Esophagus (tissue), 2 donors: ENCODE results near the gene TTLL3. TPM values are rescaled to one million over a fixed set of nuclear protein-coding genes. Genes with fewer than 3 reads are reported as not detected.

Experiments used
- H3K27ac ChIP-seq, 2 donors: one replicate each; pipeline ENCODE4 v1.5.1; 2013; ENCODE audit warnings: low read depth in 2 of 2, mild to moderate bottlenecking in 2 of 2, inconsistent platforms in 1 of 2, low read length in 1 of 2, moderate library complexity in 1 of 2
- H3K27me3 ChIP-seq, 2 donors: one replicate each; pipeline ENCODE4 v1.6.1; 2013; ENCODE audit warnings: low read length in 2 of 2, control low read depth in 1 of 2, mild to moderate bottlenecking in 1 of 2; ENCODE audit not compliant: insufficient read depth in 2 of 2, control insufficient read depth in 1 of 2
- H3K36me3 ChIP-seq, 2 donors: one replicate each; pipeline ENCODE4 v1.6.1; 2013; ENCODE audit warnings: low read length in 1 of 2; ENCODE audit not compliant: control insufficient read depth in 2 of 2, insufficient read depth in 2 of 2
- H3K4me1 ChIP-seq, 2 donors: one replicate each; pipeline ENCODE4 v1.6.1; 2013; ENCODE audit warnings: low read length in 1 of 2; ENCODE audit not compliant: control insufficient read depth in 2 of 2, insufficient read depth in 2 of 2
- H3K4me3 ChIP-seq, 2 donors: one replicate each; pipeline ENCODE4 v1.5.1; 2013; ENCODE audit warnings: low read length in 2 of 2, mild to moderate bottlenecking in 2 of 2, low read depth in 1 of 2, moderate library complexity in 1 of 2
- H3K9me3 ChIP-seq, 2 donors: one replicate each; pipeline ENCODE4 v1.6.1; 2013; ENCODE audit warnings: mild to moderate bottlenecking in 2 of 2, low read depth in 1 of 2, low read length in 1 of 2, moderate library complexity in 1 of 2; ENCODE audit not compliant: control insufficient read depth in 2 of 2, insufficient read depth in 1 of 2
- WGBS, 2 donors: extraction: QIAGEN DNeasy Blood & Tissue Kit; methylation state at CpG; one replicate each; pipeline ENCODE4 v1.1.7; 2013; 5-methylcytosine and 5-hydroxymethylcytosine counted together
- polyA plus RNA-seq, 2 donors: library from polyadenylated mRNA; stranded (reverse); fragments of 200-250 nt; gene quantifications; one replicate each; pipeline ENCODE4 v1.2.3, GENCODE V29; 2013
- donor health status: healthy with polysubstance abuse.
- donor health status: Bipolar disorder and iron deficiency.

TTLL3 gene
- polyA plus RNA-seq, 2 donors, result 14.5 to 31.2 TPM

DNA sequence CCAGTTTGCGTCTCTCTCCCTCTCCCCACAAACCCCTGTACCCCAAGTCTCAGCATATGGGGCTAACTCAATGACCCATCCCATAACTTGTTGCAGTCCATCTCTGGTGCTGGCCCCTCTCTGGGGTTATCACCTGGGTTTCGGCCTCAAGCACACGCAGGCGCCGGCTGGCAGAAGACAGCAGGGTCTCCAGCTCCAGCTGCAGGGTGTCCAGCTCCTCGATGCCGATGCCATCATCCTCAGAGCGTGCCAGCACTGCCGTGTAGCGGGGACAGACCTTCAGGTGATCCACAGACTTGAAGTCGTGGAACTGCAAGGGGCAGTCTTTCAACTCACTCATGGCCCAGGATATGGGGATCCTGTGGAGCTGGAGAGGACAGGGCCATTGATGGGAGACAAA lies 18.9 kb upstream of the TTLL3 start:
- no peak overlapping the region for H3K27ac ChIP-seq
- H3K36me3 ChIP-seq, result peaks cover 11 to 17% of the 10 kb centered on the region in 2 donors
- H3K9me3 ChIP-seq, result no peaks in the 10 kb centered on the region
- H3K4me3 ChIP-seq, result no peak overlapping the region
- WGBS, 2 donors, result 91 to 92% methylated on average over 11 of the region's 11 CpGs
- H3K4me1 ChIP-seq, result peaks cover 6 to 7% of the 10 kb centered on the region in 2 donors
- no peaks in the 10 kb centered on the region for H3K27me3 ChIP-seq

DNA sequence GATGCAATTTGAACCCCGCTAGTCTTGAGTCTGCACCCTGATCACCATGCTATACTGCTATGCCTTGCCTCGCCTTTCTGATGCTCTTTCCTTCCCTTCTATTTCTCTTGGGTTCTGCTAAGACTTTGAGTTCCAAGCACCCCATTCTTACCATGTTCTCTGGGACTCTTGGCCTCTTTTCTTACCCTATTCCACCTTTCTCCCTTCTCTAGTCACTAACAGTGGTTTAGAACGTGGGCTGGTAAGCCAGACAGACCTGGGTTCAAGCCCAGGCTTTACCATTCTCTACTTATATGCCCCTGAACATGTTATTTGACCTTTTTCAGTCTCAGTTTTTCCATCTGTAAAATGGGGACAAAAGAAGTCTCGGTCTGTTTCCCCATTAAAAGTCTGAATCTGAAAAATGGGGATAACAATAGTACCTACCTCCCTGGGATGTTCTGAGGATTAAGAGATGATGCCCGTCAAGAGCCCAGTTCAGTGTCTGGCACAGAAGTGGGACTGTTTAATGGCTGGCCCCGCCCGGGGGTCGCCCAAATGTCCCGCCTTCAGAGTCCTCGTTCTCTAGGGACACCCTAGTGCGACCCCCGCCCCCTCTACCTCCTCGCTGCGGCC lies 18.2 kb upstream of the TTLL3 start:
- WGBS, 2 donors, result 13 to 15% methylated on average over 14 of the region's 14 CpGs
- Histone ChIP-seq H3K9me3 (no peaks in the 10 kb centered on the region), H3K27me3 (no peaks in the 10 kb centered on the region), H3K27ac (peak overlapping the region; percentile 92 to 96), H3K36me3 (peaks cover 7 to 12% of the 10 kb centered on the region in 2 donors), H3K4me3 (peak overlapping the region; percentile 81 to 98), H3K4me1 (peaks cover 6 to 7% of the 10 kb centered on the region in 2 donors)

DNA sequence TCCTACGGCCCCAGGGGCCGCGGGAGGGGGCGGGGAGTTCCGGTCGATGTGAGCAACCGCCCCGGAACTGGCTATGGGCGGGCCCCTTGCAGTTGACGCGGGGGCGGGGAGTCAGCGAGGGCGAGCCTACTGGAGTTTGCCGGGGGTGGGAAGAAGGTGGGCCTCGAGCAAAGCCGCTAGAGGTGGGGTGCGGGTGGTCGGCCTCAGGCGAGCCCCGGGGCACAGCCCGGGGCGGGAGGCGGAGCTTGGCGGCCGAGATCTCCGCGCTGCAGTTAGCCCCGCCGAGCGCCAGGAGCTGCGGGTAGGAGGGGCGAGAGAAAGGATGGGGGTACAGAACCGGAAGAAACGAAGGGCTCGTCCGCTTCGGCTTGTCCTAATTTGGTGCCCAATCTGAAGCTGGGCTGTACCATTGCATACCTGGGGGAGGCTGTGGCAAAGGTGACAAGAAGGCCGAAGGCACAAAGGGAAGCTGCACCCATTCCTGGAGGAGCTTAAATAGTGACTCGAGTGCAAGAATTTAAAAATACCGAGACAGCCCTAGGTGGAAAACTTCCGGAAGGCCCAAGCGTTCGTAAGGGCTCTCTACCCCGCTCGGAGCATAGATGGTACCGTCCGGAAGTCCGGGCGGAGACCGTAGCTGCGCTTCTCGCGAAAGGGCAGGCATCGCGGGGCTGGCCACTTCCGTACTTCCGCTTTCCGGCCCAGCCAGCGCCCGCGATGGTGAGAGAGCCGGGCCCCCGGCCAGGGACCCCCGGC lies 17.5 kb upstream of the TTLL3 start, which contains the start of the genes ARPC4 and TADA3:
Gene ARPC4, plus strand, starts transcription at position 678 of the 756 bp plus-strand sequence. Its CDS starts 40 bp downstream, at position 718.
Gene TADA3, minus strand, starts transcription at position 69 of the 756 bp plus-strand sequence. CDS start 1,007 bp downstream, outside the sequence.
- Histone ChIP-seq H3K27me3 (no peaks in the 10 kb centered on the region), H3K36me3 (peaks cover 10 to 15% of the 10 kb centered on the region in 2 donors), H3K27ac (peak within 1 kb of the TSS; percentile 92 to 96), H3K4me3 (peak within 1 kb of the TSS; percentile 81 to 98), H3K9me3 (no peaks in the 10 kb centered on the region), H3K4me1 (peaks cover 6 to 7% of the 10 kb centered on the region in 2 donors)
- 0 to 1% methylated on average over 61 to 65 of the region's 65 CpGs for WGBS, 2 donors

- peak overlapping the region; percentile 81 to 98 for H3K4me3 ChIP-seq
- WGBS, 2 donors, result 2 to 4% methylated on average over 19 to 23 of the region's 23 CpGs
- H3K36me3 ChIP-seq, result peaks cover 13 to 17% of the 10 kb centered on the region in 2 donors
- peaks cover 6 to 7% of the 10 kb centered on the region in 2 donors for H3K4me1 ChIP-seq
- peak overlapping the region; percentile 92 to 96 for H3K27ac ChIP-seq
- no peaks in the 10 kb centered on the region for H3K9me3 ChIP-seq
- no peaks in the 10 kb centered on the region for H3K27me3 ChIP-seq
Measured at GRCh38 chr3:9793161-9793781, 16.8 kb upstream of the TTLL3 start.

- no peak overlapping the region for H3K4me3 ChIP-seq
- peaks cover 12 to 15% of the 10 kb centered on the region in 2 donors for H3K36me3 ChIP-seq
- peaks cover 6 to 7% of the 10 kb centered on the region in 2 donors for H3K4me1 ChIP-seq
- WGBS, 2 donors, result 94% methylated on average over 11 of the region's 11 CpGs
- H3K27me3 ChIP-seq, result no peaks in the 10 kb centered on the region
- H3K9me3 ChIP-seq, result no peaks in the 10 kb centered on the region
- no peak overlapping the region for H3K27ac ChIP-seq
Measured at GRCh38 chr3:9794400-9794799, 15.7 kb upstream of the TTLL3 start.

DNA sequence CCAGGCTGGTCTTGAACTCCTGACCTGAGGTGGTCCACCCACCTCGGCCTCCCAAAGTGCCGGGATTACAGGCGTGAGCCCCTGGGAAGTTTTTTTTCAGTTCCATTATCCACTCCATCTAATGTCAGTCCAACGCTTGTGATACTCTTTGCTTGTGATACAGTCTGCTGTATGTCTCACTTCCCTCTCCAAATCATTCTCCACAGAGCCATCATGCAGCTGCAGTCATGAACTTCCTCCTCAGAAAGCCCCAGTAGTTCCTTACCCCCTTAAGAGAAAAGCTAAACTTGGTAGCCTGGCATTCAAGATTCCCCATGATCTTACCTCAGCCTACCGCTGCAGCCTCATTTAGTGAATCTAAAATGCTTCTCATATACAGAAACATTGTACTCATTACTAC lies 14.9 kb upstream of the TTLL3 start:
- Histone ChIP-seq H3K27me3 (no peaks in the 10 kb centered on the region), H3K27ac (no peak overlapping the region), H3K4me1 (peaks cover 6 to 7% of the 10 kb centered on the region in 2 donors), H3K4me3 (no peak overlapping the region), H3K9me3 (no peaks in the 10 kb centered on the region), H3K36me3 (peaks cover 12 to 17% of the 10 kb centered on the region in 2 donors)
- 80 to 85% methylated on average over 5 of the region's 5 CpGs for WGBS, 2 donors

DNA sequence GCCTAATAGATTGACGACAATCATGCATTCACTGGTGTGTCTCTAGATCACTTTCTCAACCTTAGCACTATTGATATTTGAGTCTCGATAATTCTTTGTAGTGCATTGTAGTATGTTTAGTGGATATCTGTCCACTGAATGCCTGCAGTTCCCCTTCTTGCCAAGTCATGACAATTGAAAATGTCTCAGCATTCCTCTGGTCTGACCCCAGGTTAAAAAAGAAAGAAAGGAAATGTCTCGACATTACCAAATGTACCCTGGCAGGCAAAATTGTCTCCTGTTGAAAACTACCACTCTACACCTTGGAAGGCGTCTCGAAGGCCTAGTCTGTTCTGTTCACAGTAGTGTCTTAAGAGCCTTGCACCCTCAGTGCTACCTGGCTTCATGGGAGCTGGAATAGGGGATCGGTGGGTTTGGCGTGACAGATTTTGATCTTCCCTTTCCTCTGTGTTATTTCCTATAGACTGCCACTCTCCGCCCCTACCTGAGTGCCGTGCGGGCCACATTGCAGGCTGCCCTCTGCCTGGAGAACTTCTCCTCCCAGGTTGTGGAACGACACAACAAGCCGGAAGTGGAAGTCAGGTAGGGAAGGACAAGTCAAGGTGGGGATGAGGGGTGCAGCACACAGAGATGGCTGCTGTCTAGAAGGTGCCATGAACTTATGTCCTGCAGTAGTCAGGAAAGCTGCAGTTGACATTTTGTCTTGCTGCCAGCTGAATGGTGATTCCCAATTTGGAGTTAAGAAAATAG lies 12.7 kb upstream of the TTLL3 start:
- no peaks in the 10 kb centered on the region for H3K27me3 ChIP-seq
- H3K36me3 ChIP-seq, result peaks cover 12 to 23% of the 10 kb centered on the region in 2 donors
- H3K4me1 ChIP-seq, result no peaks in the 10 kb centered on the region
- H3K4me3 ChIP-seq, result no peak overlapping the region
- 90 to 91% methylated on average over 12 of the region's 12 CpGs for WGBS, 2 donors
- no peak overlapping the region for H3K27ac ChIP-seq
- H3K9me3 ChIP-seq, result no peaks in the 10 kb centered on the region

GRCh38 chr3:9800529-9800928 lies 9.5 kb upstream of the TTLL3 start:
- no peaks in the 10 kb centered on the region for H3K27me3 ChIP-seq
- WGBS, 2 donors, result 88 to 89% methylated on average over 5 of the region's 5 CpGs
- no peaks in the 10 kb centered on the region for H3K4me1 ChIP-seq
- no peak overlapping the region for H3K4me3 ChIP-seq
- no peaks in the 10 kb centered on the region for H3K9me3 ChIP-seq
- H3K36me3 ChIP-seq, result peaks cover 30 to 44% of the 10 kb centered on the region in 2 donors
- no peak overlapping the region for H3K27ac ChIP-seq

- WGBS, 2 donors, result 75 to 89% methylated on average over 1 of the region's 1 CpG
- Histone ChIP-seq H3K4me1 (no peaks in the 10 kb centered on the region), H3K27me3 (no peaks in the 10 kb centered on the region), H3K4me3 (no peak overlapping the region), H3K36me3 (peaks cover 35 to 46% of the 10 kb centered on the region in 2 donors), H3K9me3 (no peaks in the 10 kb centered on the region), H3K27ac (peak overlapping the region in 1 of 2 donors; percentile 45)
Measured at GRCh38 chr3:9803494-9803893, 6.6 kb upstream of the TTLL3 start.
